ENCODE results near the gene CEP112.

Gene CEP112

DNA sequence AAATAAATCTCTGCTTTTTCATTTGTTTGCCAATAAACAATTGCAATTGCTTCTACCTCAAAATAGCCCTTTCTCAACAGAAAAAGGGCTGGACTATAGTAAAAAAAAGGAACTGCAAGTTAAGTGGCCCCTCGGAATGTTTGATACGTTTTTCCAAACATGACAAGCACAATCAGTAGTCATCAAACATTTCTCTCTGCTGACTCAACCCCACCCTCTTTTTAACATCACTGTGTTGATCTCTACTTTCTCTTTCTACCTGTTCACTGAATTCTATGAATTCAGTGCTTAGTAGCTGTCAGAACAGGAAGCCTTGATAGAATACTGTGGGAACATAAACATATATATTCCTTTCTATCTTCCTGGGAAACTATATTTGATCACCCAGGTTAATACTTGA, 514.0 kb downstream of the CEP112 start:
- no peak overlapping the region for H3K9ac ChIP-seq (ENCODE audit: low read length)

DNA sequence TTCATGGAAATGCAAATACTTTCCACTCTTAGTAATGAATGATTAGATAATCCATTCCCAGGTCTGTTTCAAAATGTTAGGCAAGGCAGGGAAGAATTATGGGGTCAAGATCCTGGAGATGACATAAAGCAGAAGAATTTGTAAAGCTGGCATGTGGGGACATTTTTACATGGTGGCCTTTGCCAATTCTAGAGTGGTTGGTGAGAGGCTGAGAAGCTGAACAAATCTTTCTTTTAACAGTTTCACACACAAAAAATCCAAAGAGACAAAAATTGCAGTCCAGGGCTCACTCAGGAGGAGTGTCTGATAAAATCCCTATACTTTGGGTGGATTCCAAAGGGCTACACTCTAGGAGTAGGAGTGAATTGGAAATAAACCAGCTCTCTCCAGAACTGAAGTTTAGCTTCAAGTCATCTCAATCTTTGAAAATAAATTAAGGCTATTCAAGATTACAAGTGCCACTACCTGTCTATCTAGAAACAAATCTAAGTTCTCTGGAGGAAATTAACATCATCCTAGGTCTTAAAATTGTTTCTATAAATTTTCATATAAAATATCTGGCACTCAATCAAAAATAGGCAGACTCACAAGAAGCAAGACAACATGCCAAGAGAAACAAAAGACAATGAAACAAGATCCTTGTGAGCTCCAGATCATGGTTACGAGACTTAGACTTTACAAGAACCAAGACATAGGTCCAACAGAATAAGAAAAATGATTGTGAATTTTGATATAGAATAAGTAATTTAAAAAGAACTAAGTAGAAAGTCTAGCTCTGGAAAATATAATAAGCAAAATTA, 517.5 kb downstream of the CEP112 start:
- Histone ChIP-seq H3K14ac (ENCODE audit: low read length) (no peak overlapping the region), H2AK5ac (ENCODE audit: low read length) (no peak overlapping the region), H3K23ac (ENCODE audit: low read length) (no peak overlapping the region), H3K18ac (ENCODE audit: low read length) (no peak overlapping the region), H3K9ac (ENCODE audit: low read length) (no peak overlapping the region), H3K27ac (ENCODE audit: low read depth, low read length) (no peak overlapping the region), H3K36me3 (ENCODE audit: control insufficient read depth in 1 of 2, insufficient read depth in 2 of 2, low read length in 2 of 2) (no peaks in the 10 kb centered on the region), H3K27me3 (ENCODE audit: insufficient read depth, low read length) (no peaks in the 10 kb centered on the region), H2AFZ (ENCODE audit: insufficient read depth, low read length, poor library complexity) (no peak overlapping the region), H3K4ac (ENCODE audit: low read depth, low read length) (no peak overlapping the region), H2BK120ac (ENCODE audit: insufficient read depth, low read length, poor library complexity) (no peak overlapping the region), H4K12ac (ENCODE audit: low read depth, low read length) (no peak overlapping the region), H4K8ac (ENCODE audit: low read depth, low read length) (no peak overlapping the region), H2BK12ac (ENCODE audit: low read length) (no peak overlapping the region), H3K4me3 (ENCODE audit: low read depth, low read length) (no peak overlapping the region), H2BK5ac (ENCODE audit: low read depth, low read length, poor library complexity) (no peak overlapping the region), H3K79me2 (ENCODE audit: control insufficient read depth, insufficient read depth, low read length, poor library complexity) (no peaks in the 10 kb centered on the region), H3K79me1 (ENCODE audit: low read length) (no peaks in the 10 kb centered on the region), H3K4me2 (ENCODE audit: low read length) (no peak overlapping the region), H4K91ac (ENCODE audit: low read depth, low read length) (no peak overlapping the region), H3K9me3 (ENCODE audit: insufficient read depth, low read depth, low read length) (no peaks in the 10 kb centered on the region), H3K4me1 (ENCODE audit: control insufficient read depth in 1 of 2, insufficient read depth in 2 of 2, low read length in 2 of 2) (no peaks in the 10 kb centered on the region)
- WGBS (ENCODE audit: extremely low coverage, insufficient coverage, insufficient read length) = no CpG with 5 or more reads among the region's 1 CpG
- DNase-seq = no peak

More for the DNA sequence above, 514.0 kb downstream of the CEP112 start:
- H2BK12ac ChIP-seq (ENCODE audit: low read length) = no peak overlapping the region
- H4K91ac ChIP-seq (ENCODE audit: low read depth, low read length) = no peak overlapping the region
- H3K4me1 ChIP-seq (ENCODE audit: control insufficient read depth in 1 of 2, insufficient read depth in 2 of 2, low read length in 2 of 2) = no peaks in the 10 kb centered on the region
- H3K36me3 ChIP-seq (ENCODE audit: control insufficient read depth in 1 of 2, insufficient read depth in 2 of 2, low read length in 2 of 2) = no peaks in the 10 kb centered on the region
- no peak overlapping the region for H3K4ac ChIP-seq (ENCODE audit: low read depth, low read length)
- no peak overlapping the region for H4K8ac ChIP-seq (ENCODE audit: low read depth, low read length)
- no peak overlapping the region for H2AK5ac ChIP-seq (ENCODE audit: low read length)
- no peaks in the 10 kb centered on the region for H3K79me1 ChIP-seq (ENCODE audit: low read length)
- no peak overlapping the region for H4K12ac ChIP-seq (ENCODE audit: low read depth, low read length)
- no peak overlapping the region for H2BK5ac ChIP-seq (ENCODE audit: low read depth, low read length, poor library complexity)
- H3K27ac ChIP-seq (ENCODE audit: low read depth, low read length) = no peak overlapping the region
- H3K27me3 ChIP-seq (ENCODE audit: insufficient read depth, low read length) = no peaks in the 10 kb centered on the region
- no CpG with 5 or more reads among the region's 2 CpGs for WGBS (ENCODE audit: extremely low coverage, insufficient coverage, insufficient read length)
- peak; percentile 38 to 82 for DNase-seq
- no peaks in the 10 kb centered on the region for H3K79me2 ChIP-seq (ENCODE audit: control insufficient read depth, insufficient read depth, low read length, poor library complexity)
- no peak overlapping the region for H3K18ac ChIP-seq (ENCODE audit: low read length)
- no peak overlapping the region for H3K4me3 ChIP-seq (ENCODE audit: low read depth, low read length)
- no peak overlapping the region for H3K23ac ChIP-seq (ENCODE audit: low read length)
- H3K4me2 ChIP-seq (ENCODE audit: low read length) = no peak overlapping the region
- no peaks in the 10 kb centered on the region for H3K9me3 ChIP-seq (ENCODE audit: insufficient read depth, low read depth, low read length)
- no peak overlapping the region for H2BK120ac ChIP-seq (ENCODE audit: insufficient read depth, low read length, poor library complexity)
- no peak overlapping the region for H2AFZ ChIP-seq (ENCODE audit: insufficient read depth, low read length, poor library complexity)
- no peak overlapping the region for H3K14ac ChIP-seq (ENCODE audit: low read length)

DNA sequence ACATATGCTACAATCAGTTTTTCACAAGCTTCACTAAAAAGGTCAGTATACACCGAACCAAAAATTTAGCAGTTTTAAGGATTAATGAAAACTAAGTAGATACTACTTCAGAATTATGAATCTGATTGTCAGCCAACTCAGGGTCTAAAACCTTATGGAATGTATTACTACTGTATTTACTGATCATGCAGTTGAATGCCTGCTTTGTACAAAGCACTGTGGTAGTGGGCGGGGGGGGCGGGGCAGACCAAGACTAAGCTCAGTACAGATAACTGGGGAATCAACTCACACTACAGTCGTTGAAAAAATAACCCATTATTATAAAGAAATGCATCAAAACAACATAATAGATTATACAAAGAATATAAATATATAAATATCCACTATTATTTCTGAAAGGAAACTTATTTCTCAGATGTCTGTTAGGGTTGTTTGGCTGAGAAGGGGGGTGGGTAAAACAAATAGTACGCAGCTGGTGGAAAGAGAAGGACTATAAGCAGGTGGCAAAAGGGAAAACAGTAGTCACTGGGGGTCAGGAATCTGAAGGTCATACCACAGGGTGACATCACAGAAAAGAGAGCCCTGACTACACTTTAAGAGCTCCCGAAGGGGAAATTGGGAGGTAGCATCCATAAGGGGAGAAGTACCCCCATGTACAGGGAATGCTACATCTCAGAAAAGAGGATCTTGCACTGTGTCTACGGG, 521.1 kb downstream of the CEP112 start:
- no peak overlapping the region for H3K18ac ChIP-seq (ENCODE audit: low read length)
- H2AK5ac ChIP-seq (ENCODE audit: low read length) = no peak overlapping the region
- H2BK5ac ChIP-seq (ENCODE audit: low read depth, low read length, poor library complexity) = no peak overlapping the region
- H2BK120ac ChIP-seq (ENCODE audit: insufficient read depth, low read length, poor library complexity) = no peak overlapping the region
- H3K27me3 ChIP-seq (ENCODE audit: insufficient read depth, low read length) = no peaks in the 10 kb centered on the region
- H3K36me3 ChIP-seq (ENCODE audit: control insufficient read depth in 1 of 2, insufficient read depth in 2 of 2, low read length in 2 of 2) = no peaks in the 10 kb centered on the region
- no peaks in the 10 kb centered on the region for H3K79me1 ChIP-seq (ENCODE audit: low read length)
- no peak overlapping the region for H3K4me3 ChIP-seq (ENCODE audit: low read depth, low read length)
- H4K12ac ChIP-seq (ENCODE audit: low read depth, low read length) = no peak overlapping the region
- no CpG with 5 or more reads among the region's 7 CpGs for WGBS (ENCODE audit: extremely low coverage, insufficient coverage, insufficient read length)
- H4K8ac ChIP-seq (ENCODE audit: low read depth, low read length) = no peak overlapping the region
- no peak overlapping the region for H3K23ac ChIP-seq (ENCODE audit: low read length)
- no peak overlapping the region for H3K14ac ChIP-seq (ENCODE audit: low read length)
- H2AFZ ChIP-seq (ENCODE audit: insufficient read depth, low read length, poor library complexity) = no peak overlapping the region
- no peak overlapping the region for H3K9ac ChIP-seq (ENCODE audit: low read length)
- H3K4me1 ChIP-seq (ENCODE audit: control insufficient read depth in 1 of 2, insufficient read depth in 2 of 2, low read length in 2 of 2) = no peaks in the 10 kb centered on the region
- H3K4ac ChIP-seq (ENCODE audit: low read depth, low read length) = no peak overlapping the region
- no peak overlapping the region for H3K4me2 ChIP-seq (ENCODE audit: low read length)
- no peaks in the 10 kb centered on the region for H3K9me3 ChIP-seq (ENCODE audit: insufficient read depth, low read depth, low read length)
- no peak overlapping the region for H4K91ac ChIP-seq (ENCODE audit: low read depth, low read length)
- no peak overlapping the region for H3K27ac ChIP-seq (ENCODE audit: low read depth, low read length)
- DNase-seq = no peak
- no peaks in the 10 kb centered on the region for H3K79me2 ChIP-seq (ENCODE audit: control insufficient read depth, insufficient read depth, low read length, poor library complexity)
- H2BK12ac ChIP-seq (ENCODE audit: low read length) = no peak overlapping the region

DNA sequence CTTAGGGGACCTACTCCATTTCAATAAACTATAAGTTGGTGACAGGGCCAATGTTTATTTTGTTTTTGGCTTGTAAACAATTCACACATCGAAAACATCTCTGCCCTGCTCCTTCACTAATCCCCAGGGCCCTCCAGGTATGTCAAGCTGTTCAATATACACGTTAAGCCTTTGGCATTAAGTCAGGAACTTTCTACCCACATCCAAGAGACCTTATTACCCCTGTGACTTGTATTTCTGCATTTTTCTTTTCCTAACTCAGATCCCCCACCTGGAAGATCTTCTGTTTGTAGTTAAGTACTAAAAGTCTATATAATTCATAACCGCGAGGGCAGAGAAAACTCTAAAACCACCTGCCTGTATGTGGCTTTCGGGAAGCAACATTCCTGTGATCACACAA, 523.7 kb downstream of the CEP112 start:
- H3K4me2 ChIP-seq (ENCODE audit: low read length) = no peak overlapping the region
- no peak overlapping the region for H4K12ac ChIP-seq (ENCODE audit: low read depth, low read length)
- no peak overlapping the region for H3K27ac ChIP-seq (ENCODE audit: low read depth, low read length)
- H2AK5ac ChIP-seq (ENCODE audit: low read length) = no peak overlapping the region
- no peak overlapping the region for H3K9ac ChIP-seq (ENCODE audit: low read length)
- peak; percentile 54 to 93 for DNase-seq
- H4K91ac ChIP-seq (ENCODE audit: low read depth, low read length) = no peak overlapping the region
- H4K8ac ChIP-seq (ENCODE audit: low read depth, low read length) = no peak overlapping the region
- H3K23ac ChIP-seq (ENCODE audit: low read length) = no peak overlapping the region
- H3K27me3 ChIP-seq (ENCODE audit: insufficient read depth, low read length) = no peaks in the 10 kb centered on the region
- H2BK12ac ChIP-seq (ENCODE audit: low read length) = no peak overlapping the region
- no peaks in the 10 kb centered on the region for H3K9me3 ChIP-seq (ENCODE audit: insufficient read depth, low read depth, low read length)
- H3K18ac ChIP-seq (ENCODE audit: low read length) = no peak overlapping the region
- H3K4ac ChIP-seq (ENCODE audit: low read depth, low read length) = no peak overlapping the region
- H3K79me1 ChIP-seq (ENCODE audit: low read length) = no peaks in the 10 kb centered on the region
- WGBS (ENCODE audit: extremely low coverage, insufficient coverage, insufficient read length) = no CpG with 5 or more reads among the region's 5 CpGs
- no peaks in the 10 kb centered on the region for H3K4me1 ChIP-seq (ENCODE audit: control insufficient read depth in 1 of 2, insufficient read depth in 2 of 2, low read length in 2 of 2)
- no peak overlapping the region for H2BK5ac ChIP-seq (ENCODE audit: low read depth, low read length, poor library complexity)
- no peaks in the 10 kb centered on the region for H3K79me2 ChIP-seq (ENCODE audit: control insufficient read depth, insufficient read depth, low read length, poor library complexity)
- H3K4me3 ChIP-seq (ENCODE audit: low read depth, low read length) = no peak overlapping the region
- H3K36me3 ChIP-seq (ENCODE audit: control insufficient read depth in 1 of 2, insufficient read depth in 2 of 2, low read length in 2 of 2) = no peaks in the 10 kb centered on the region
- H2AFZ ChIP-seq (ENCODE audit: insufficient read depth, low read length, poor library complexity) = no peak overlapping the region
- H2BK120ac ChIP-seq (ENCODE audit: insufficient read depth, low read length, poor library complexity) = no peak overlapping the region
- no peak overlapping the region for H3K14ac ChIP-seq (ENCODE audit: low read length)
